ENCODE results near the gene FGD5. TPM values are rescaled to one million over a fixed set of nuclear protein-coding genes. Genes with fewer than 3 reads are reported as not detected.

Gene FGD5
- total and polyA plus RNA-seq, 4 donors: 12.0 to 21.9 (median 13.2) TPM

- peaks cover 27% of the 10 kb centered on the region for H3K4me1 ChIP-seq (ENCODE audit: control insufficient read depth, insufficient read depth, low read length)
- WGBS (ENCODE audit: insufficient coverage): no CpG with 5 or more reads among the region's 5 CpGs
- H3K9me3 ChIP-seq (ENCODE audit: control insufficient read depth, insufficient read depth, low read length): no peaks in the 10 kb centered on the region
- no peaks in the 10 kb centered on the region for H3K36me3 ChIP-seq (ENCODE audit: control insufficient read depth, insufficient read depth, low read length)
- no peak overlapping the region for H3K4me3 ChIP-seq (ENCODE audit: low read depth, low read length)
- no peak for DNase-seq (ENCODE audit: low read depth in 4 of 6, low spot score in 6 of 6)
- H3K27me3 ChIP-seq (ENCODE audit: control insufficient read depth, insufficient read depth, low read length): no peaks in the 10 kb centered on the region
- H3K27ac ChIP-seq (ENCODE audit: low read depth, low read length): no peak overlapping the region
These were observed 29.5 kb upstream of the FGD5 start for GRCh38 chr3:14789221-14789620.

- H3K36me3 ChIP-seq (ENCODE audit: control insufficient read depth, insufficient read depth, low read length): no peaks in the 10 kb centered on the region
- H3K9me3 ChIP-seq (ENCODE audit: control insufficient read depth, insufficient read depth, low read length): no peaks in the 10 kb centered on the region
- H3K27ac ChIP-seq (ENCODE audit: low read depth, low read length): no peak overlapping the region
- no peaks in the 10 kb centered on the region for H3K27me3 ChIP-seq (ENCODE audit: control insufficient read depth, insufficient read depth, low read length)
- no peak overlapping the region for H3K4me3 ChIP-seq (ENCODE audit: low read depth, low read length)
- no peak for DNase-seq (ENCODE audit: low read depth in 4 of 6, low spot score in 6 of 6)
- peaks cover 22% of the 10 kb centered on the region for H3K4me1 ChIP-seq (ENCODE audit: control insufficient read depth, insufficient read depth, low read length)
- 71% methylated on average over 8 of the region's 10 CpGs for WGBS (ENCODE audit: insufficient coverage)
These were observed 29.0 kb upstream of the FGD5 start for GRCh38 chr3:14789640-14790285.

- Histone ChIP-seq H3K36me3 (ENCODE audit: control insufficient read depth, insufficient read depth, low read length) (no peaks in the 10 kb centered on the region), H3K4me1 (ENCODE audit: control insufficient read depth, insufficient read depth, low read length) (peaks cover 23% of the 10 kb centered on the region), H3K27ac (ENCODE audit: low read depth, low read length) (no peak overlapping the region), H3K4me3 (ENCODE audit: low read depth, low read length) (no peak overlapping the region), H3K27me3 (ENCODE audit: control insufficient read depth, insufficient read depth, low read length) (peaks cover 2% of the 10 kb centered on the region), H3K9me3 (ENCODE audit: control insufficient read depth, insufficient read depth, low read length) (no peaks in the 10 kb centered on the region)
- DNase-seq (ENCODE audit: low read depth in 4 of 6, low spot score in 6 of 6): peak in 2 of 6 donors; percentile 56 to 83
- 33% methylated on average over 14 of the region's 15 CpGs for WGBS (ENCODE audit: insufficient coverage)
These were observed 27.3 kb upstream of the FGD5 start for GRCh38 chr3:14791343-14791945.

GRCh38 chr3:14792691-14793121 is 26.1 kb upstream of the FGD5 start:
- 90% methylated on average over 8 of the region's 9 CpGs for WGBS (ENCODE audit: insufficient coverage)
- Histone ChIP-seq H3K27me3 (ENCODE audit: control insufficient read depth, insufficient read depth, low read length) (peaks cover 2% of the 10 kb centered on the region), H3K9me3 (ENCODE audit: control insufficient read depth, insufficient read depth, low read length) (no peaks in the 10 kb centered on the region), H3K4me1 (ENCODE audit: control insufficient read depth, insufficient read depth, low read length) (peaks cover 29% of the 10 kb centered on the region), H3K27ac (ENCODE audit: low read depth, low read length) (no peak overlapping the region), H3K36me3 (ENCODE audit: control insufficient read depth, insufficient read depth, low read length) (no peaks in the 10 kb centered on the region), H3K4me3 (ENCODE audit: low read depth, low read length) (no peak overlapping the region)
- DNase-seq (ENCODE audit: low read depth in 4 of 6, low spot score in 6 of 6): no peak

- H3K4me1 ChIP-seq (ENCODE audit: control insufficient read depth, insufficient read depth, low read length): peaks cover 24% of the 10 kb centered on the region
- H3K4me3 ChIP-seq (ENCODE audit: low read depth, low read length): no peak overlapping the region
- H3K27me3 ChIP-seq (ENCODE audit: control insufficient read depth, insufficient read depth, low read length): peaks cover 2% of the 10 kb centered on the region
- H3K36me3 ChIP-seq (ENCODE audit: control insufficient read depth, insufficient read depth, low read length): no peaks in the 10 kb centered on the region
- H3K27ac ChIP-seq (ENCODE audit: low read depth, low read length): peak overlapping the region; percentile 37
- 60% methylated on average over 15 of the region's 15 CpGs for WGBS (ENCODE audit: insufficient coverage)
- H3K9me3 ChIP-seq (ENCODE audit: control insufficient read depth, insufficient read depth, low read length): no peaks in the 10 kb centered on the region
- DNase-seq (ENCODE audit: low read depth in 4 of 6, low spot score in 6 of 6): peak in 1 of 6 donors; percentile 63
These were observed 25.5 kb upstream of the FGD5 start for GRCh38 chr3:14793126-14793857.

GRCh38 chr3:14793858-14794234 is 24.9 kb upstream of the FGD5 start:
- H3K27ac ChIP-seq (ENCODE audit: low read depth, low read length): peak overlapping the region; percentile 37
- 76% methylated on average over 2 of the region's 5 CpGs for WGBS (ENCODE audit: insufficient coverage)

GRCh38 chr3:14794435-14794834 is 24.3 kb upstream of the FGD5 start:
- WGBS (ENCODE audit: insufficient coverage): 67% methylated on average over 2 of the region's 2 CpGs
- Histone ChIP-seq H3K27me3 (ENCODE audit: control insufficient read depth, insufficient read depth, low read length) (peaks cover 2% of the 10 kb centered on the region), H3K4me1 (ENCODE audit: control insufficient read depth, insufficient read depth, low read length) (peaks cover 24% of the 10 kb centered on the region), H3K4me3 (ENCODE audit: low read depth, low read length) (no peak overlapping the region), H3K9me3 (ENCODE audit: control insufficient read depth, insufficient read depth, low read length) (no peaks in the 10 kb centered on the region), H3K36me3 (ENCODE audit: control insufficient read depth, insufficient read depth, low read length) (no peaks in the 10 kb centered on the region), H3K27ac (ENCODE audit: low read depth, low read length) (no peak overlapping the region)
- DNase-seq (ENCODE audit: low read depth in 4 of 6, low spot score in 6 of 6): peak in 2 of 6 donors; percentile 14 to 23

More at GRCh38 chr3:14793858-14794234, 24.9 kb upstream of the FGD5 start:
- H3K4me3 ChIP-seq (ENCODE audit: low read depth, low read length): no peak overlapping the region
- peaks cover 2% of the 10 kb centered on the region for H3K27me3 ChIP-seq (ENCODE audit: control insufficient read depth, insufficient read depth, low read length)
- no peaks in the 10 kb centered on the region for H3K36me3 ChIP-seq (ENCODE audit: control insufficient read depth, insufficient read depth, low read length)
- DNase-seq (ENCODE audit: low read depth in 4 of 6, low spot score in 6 of 6): no peak
- peaks cover 24% of the 10 kb centered on the region for H3K4me1 ChIP-seq (ENCODE audit: control insufficient read depth, insufficient read depth, low read length)
- no peaks in the 10 kb centered on the region for H3K9me3 ChIP-seq (ENCODE audit: control insufficient read depth, insufficient read depth, low read length)

GRCh38 chr3:14795996-14796395 is 22.8 kb upstream of the FGD5 start:
- peaks cover 2% of the 10 kb centered on the region for H3K27me3 ChIP-seq (ENCODE audit: control insufficient read depth, insufficient read depth, low read length)
- WGBS (ENCODE audit: insufficient coverage): 85% methylated on average over 2 of the region's 2 CpGs
- no peaks in the 10 kb centered on the region for H3K36me3 ChIP-seq (ENCODE audit: control insufficient read depth, insufficient read depth, low read length)
- no peak overlapping the region for H3K4me3 ChIP-seq (ENCODE audit: low read depth, low read length)
- DNase-seq (ENCODE audit: low read depth in 4 of 6, low spot score in 6 of 6): peak in 1 of 6 donors; percentile 15
- H3K27ac ChIP-seq (ENCODE audit: low read depth, low read length): no peak overlapping the region
- H3K9me3 ChIP-seq (ENCODE audit: control insufficient read depth, insufficient read depth, low read length): no peaks in the 10 kb centered on the region
- H3K4me1 ChIP-seq (ENCODE audit: control insufficient read depth, insufficient read depth, low read length): peaks cover 24% of the 10 kb centered on the region

- no peaks in the 10 kb centered on the region for H3K36me3 ChIP-seq (ENCODE audit: control insufficient read depth, insufficient read depth, low read length)
- H3K4me3 ChIP-seq (ENCODE audit: low read depth, low read length): no peak overlapping the region
- H3K27ac ChIP-seq (ENCODE audit: low read depth, low read length): no peak overlapping the region
- no peaks in the 10 kb centered on the region for H3K9me3 ChIP-seq (ENCODE audit: control insufficient read depth, insufficient read depth, low read length)
- 23% methylated on average over 10 of the region's 14 CpGs for WGBS (ENCODE audit: insufficient coverage)
- peak in 2 of 6 donors; percentile 51 to 92 for DNase-seq (ENCODE audit: low read depth in 4 of 6, low spot score in 6 of 6)
- H3K27me3 ChIP-seq (ENCODE audit: control insufficient read depth, insufficient read depth, low read length): peaks cover 2% of the 10 kb centered on the region
- H3K4me1 ChIP-seq (ENCODE audit: control insufficient read depth, insufficient read depth, low read length): peaks cover 20% of the 10 kb centered on the region
These were observed 22.2 kb upstream of the FGD5 start for GRCh38 chr3:14796403-14797077.

All from spinal cord (tissue), 10 donors.